GM21825 (cell line): ENCODE data around the gene RDM1.

ENCODE experiments used
- ATAC-seq: cut with Tn5 transposase; IDR thresholded peaks from one replicate; pipeline ENCODE4 v1.9.1; 2021; ENCODE audit warnings: mild to moderate bottlenecking, moderate library complexity; ENCODE audit not compliant: unreplicated experiment

RDM1 gene

DNA sequence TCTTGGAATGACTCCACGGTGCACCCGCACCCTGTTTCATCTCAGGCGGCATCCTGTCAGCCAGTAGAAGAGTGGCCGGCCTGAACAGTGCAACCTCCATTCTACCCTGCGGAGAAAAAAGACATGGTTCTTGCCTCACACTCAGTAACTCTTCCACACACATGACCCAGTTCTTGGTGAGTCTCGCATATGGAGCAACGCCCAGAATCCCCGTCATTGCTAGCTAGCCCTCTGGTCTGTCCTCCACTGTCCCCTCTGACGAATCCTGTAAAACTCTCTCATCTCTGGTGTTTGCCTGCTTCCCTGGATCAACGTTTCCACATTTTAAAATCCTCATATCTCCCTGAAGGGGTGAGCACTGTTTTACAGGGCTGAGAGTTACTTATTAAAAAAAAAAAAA, 4.2 kb upstream of the RDM1 start:
- no peak for ATAC-seq

DNA sequence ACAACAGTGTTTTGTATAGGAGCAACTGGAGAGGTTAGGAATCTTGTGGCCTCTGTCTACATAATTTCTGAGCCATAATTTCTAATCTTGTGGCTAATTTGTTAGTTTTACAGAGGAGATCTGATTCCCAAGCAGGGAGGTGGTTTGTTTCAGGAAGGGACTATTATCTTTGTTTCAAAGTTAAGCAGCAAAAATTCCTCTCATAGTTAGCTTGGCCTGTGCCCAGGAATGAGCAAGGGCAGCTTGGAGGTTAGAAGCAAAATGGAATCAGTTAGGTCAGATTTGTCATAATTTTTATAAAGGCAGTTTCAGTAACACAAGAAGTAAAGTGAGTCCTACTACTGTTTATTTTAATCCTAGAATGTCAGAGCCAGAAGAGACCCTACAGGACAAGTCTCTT, 2.0 kb upstream of the RDM1 start:
- ATAC-seq = no peak

DNA sequence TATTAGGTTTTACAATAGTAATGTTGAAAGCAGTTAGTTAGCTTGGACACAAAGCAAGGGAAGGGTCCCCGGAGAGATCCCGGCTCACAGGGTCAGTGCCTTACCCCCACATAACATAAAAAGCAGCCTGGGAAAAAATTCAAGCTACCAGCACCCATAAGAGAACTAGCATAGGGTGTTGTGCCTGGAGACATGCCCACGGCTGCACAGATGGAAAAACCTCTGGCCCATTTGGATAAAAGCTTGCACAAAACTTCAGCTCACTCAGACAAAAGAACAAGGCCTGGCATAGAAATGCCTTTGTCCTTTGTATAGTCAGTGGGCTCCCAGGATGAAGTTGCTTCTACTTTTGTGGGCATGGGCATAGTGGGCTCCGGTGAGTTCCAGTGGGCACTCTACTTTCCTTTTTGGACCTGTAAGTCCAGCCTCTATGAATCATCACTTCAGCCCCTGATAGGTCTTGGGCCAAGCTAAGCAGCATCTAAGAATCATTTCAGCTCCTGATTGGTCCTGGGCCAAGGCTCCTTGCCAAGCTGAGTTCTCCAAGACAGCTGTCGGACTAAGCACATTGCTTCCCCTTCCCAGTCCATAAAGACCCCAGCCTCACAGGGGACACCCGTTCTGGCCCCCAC, 1.3 kb upstream of the RDM1 start:
- no peak for ATAC-seq

DNA sequence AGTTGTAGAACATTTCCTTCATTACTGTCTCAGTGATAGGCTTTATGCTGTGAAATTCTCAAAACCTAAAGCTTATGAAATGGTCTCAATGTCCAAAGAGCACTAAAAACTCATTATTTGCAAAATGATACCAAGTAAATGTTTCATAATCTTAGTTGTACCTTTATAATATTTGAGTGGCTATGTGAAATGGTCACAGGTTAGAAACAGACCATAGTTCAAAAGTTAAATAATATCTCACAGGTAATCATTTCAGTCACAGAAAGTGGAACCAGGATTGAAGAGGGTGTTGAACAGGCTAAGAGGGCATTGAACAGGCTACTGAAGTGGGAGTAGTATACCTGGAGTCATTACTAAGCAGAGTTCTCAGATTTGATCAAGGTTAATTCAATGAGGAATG, 2.9 kb downstream of the RDM1 start:
- no peak for ATAC-seq

DNA sequence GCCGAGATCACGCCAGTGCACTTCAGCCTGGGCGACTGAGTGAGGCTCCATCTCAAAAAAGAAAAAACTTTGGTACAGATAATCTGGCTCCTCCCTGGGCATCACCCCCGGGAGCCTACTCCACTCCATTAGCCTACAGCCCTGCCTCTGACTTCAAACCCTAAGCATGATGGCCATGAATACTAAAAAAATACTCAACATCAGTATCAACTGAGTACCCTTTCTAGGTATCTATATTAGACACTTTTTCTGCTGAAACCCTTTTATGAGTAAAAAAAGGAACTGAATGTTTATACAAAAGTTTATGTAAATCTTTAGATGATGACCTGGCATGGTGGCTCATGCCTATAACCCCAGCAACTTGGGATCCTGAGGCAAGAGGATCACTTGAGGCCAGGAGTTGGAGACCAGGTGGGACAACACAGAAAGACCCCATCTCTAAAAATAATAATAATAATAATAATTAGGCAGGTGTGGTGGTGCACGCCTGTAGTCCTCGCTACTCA, 6.9 kb downstream of the RDM1 start:
- ATAC-seq = no peak

DNA sequence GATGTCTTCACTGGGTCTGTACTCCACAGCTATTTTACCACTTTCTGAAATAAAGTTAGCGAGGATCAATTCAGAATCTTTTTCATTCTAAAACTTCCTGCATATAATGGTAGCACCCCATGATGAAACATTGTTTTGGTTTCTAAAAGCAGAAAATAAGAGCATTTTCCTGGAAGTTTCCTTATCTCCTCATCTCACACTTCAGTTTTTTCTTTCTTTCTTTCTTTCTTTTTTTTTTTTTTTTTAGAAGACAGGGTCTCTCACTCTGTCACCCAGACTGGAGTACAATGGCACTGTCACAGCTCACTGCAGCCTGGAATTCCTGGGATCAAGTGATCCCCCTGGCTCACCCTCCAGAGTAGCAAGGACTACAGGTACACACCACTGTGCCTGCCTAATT, 10.3 kb downstream of the RDM1 start:
- ATAC-seq = no peak

DNA sequence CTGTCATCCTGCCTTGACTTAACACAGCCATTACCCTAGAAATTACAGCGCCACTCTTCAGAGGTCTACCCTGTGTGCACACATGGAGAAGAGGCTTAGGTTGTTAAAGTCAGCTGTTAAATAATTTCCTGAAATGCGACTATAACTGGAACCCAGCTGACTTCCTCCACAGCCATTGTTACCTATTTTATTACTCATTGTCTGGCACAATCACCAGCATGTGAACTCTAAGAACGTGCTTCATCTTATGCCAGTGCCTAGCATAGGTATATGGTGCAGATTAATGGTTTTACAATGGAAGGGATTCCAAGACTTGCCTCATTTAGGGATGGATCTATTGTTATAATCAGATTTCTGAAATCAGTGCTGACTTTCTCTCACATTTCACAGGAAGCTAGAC, 11.9 kb downstream of the RDM1 start:
- ATAC-seq = no peak

DNA sequence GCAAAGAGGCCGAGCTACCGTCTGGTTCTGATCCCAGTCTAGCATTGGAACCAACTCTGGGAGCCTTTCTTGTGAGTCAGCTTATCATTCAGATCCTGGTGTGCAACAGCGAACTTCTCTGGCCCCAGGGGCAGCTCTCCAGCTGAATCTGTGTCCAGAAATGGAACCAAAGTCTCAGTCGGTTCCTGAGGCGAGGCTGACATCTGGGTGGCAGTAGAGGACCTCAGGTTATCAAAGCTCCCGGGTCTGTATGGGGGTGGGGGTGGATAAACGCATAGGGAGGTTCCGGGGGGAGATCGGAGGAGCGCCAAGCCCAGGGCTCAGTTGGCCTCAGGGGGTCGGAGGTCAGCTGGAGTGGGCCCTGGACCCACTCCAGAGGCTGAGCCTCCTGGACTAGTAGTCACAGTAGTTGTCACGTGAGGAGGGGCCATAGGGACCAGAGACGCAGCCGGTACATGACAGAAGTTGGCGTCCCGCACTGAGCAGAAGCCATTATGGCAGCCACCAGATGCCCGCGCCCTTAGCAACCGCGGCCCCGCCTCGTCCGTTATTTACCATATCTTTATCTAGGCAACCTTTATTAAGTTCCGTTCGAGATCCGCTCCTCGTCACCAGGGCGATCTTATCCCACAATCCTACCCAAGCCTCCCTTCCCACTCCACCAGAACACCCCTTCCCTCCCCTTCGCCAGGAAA, 12.9 kb downstream of the RDM1 start:
- no peak for ATAC-seq

DNA sequence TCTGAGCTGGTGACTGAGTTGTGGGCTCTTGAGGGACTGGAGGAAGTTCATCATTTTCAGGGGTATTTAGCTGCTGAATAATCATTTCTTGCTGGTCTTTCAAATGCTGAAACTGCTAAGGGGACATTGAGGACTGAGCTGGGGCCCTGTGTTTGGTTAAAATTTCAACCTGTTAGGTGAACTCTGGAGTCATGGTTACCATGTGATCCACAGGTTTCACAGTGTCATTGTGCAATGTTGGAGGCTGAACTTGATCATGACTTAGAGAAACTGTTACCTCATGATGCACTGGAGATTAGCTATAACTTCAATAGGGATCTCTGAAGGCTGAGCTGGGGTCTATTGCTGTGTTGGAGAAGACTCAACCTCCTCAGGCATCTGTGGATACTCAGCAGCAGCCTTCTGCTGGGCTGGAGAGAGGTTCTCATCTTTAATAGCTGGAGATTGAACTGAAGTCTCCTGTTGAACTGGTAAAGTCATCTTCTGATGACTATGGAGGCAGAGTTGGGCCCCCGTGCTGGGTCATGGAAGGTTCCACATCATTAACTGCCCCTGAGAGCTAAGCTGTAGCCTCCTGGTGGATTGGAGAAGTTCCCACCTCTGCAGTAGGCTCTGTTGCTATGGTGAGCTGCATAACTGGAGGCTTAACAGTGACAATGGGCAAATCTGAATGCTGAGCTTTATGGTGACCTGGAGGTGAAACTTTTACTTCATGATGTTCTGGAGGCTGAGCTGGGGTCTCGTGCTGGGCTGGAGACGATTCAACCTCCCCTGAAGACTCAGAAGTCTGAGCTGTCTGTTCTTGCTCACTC, 15.2 kb downstream of the RDM1 start:
- no peak for ATAC-seq

DNA sequence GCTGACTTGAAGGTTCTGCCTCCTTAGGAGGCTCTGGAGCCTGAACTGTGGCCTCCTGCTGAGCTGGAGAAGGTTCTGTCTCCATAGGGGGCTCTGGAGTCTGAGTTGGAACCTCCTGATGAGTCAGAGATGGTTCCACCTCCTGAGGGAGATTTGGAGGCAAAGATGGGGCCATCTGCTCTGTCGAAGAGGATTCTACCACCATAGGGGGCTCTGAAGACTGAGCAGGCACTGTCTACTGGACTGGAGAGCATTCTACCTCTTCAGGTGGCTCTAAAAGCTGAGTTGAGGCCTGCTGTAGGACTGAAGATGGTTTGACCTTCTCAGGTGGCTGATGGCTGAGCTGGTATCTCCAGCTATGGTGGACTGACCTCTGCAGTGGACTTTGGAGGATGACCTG, 16.2 kb downstream of the RDM1 start:
- no peak for ATAC-seq

DNA sequence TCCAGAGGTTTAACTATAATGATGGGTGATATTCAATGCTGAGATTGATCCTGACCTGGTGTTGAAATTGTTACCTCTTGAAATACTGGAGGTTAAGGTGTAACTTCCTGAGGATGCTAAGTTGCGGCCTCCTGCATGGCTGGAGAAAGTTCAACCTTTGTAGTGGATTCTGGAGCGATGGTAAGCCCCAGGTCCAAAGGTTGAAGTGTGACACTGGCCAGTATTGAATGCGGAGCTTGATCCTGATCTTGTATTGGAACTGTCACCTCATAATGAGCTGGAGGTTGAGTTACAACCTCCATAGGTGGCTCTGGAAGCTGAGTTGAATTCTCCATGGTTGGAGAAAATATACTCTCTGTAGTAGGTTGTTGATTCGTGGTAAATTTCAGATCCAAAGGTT, 17.0 kb downstream of the RDM1 start:
- ATAC-seq = no peak

DNA sequence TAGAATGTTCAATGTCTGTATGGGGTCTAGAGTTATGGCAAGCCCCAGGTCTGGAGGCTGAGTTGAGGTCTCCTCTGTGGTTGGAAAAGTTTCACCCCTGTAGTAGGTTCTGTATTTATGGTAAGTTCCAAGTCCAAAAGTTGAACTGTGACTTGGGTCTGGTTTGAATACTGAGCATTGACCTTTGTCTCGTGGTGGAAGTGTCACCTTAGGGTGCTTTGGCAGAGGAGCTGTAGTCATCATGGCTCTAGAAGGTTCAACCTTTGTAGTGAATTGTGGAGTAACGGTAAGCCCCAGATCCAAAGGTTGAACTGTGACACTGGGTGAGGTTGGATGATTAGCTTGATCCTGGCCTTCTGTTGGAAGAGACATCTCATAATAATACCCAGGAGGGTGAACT, 17.6 kb downstream of the RDM1 start:
- no peak for ATAC-seq

DNA sequence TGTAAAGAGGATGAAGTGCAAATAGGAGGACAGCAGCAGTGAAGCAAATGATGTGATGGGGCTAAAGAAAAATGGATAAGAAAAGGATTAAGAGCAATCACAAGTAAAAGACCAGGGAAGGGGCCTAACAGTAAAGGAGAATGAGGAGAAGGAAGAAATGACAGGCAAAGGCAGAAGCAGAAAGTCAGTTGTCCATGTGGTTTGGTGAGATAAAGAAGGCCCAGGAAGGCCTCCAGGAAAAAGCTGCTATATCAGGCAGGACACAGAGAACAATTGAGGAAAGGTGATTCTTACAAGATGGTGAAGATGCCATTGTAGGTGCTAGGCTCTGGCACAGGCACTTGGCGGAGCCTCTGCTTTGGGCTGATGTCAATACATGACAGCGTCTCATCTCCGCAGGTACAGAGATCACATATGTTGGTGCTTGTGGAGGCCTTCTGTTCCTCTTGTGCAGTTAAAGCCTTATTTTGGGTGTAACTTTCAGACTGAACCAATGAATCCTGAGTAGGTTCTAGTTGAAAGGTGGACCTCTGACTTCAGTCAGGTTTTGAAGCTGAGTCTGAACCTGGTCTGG, 18.1 kb downstream of the RDM1 start:
- ATAC-seq = no peak

DNA sequence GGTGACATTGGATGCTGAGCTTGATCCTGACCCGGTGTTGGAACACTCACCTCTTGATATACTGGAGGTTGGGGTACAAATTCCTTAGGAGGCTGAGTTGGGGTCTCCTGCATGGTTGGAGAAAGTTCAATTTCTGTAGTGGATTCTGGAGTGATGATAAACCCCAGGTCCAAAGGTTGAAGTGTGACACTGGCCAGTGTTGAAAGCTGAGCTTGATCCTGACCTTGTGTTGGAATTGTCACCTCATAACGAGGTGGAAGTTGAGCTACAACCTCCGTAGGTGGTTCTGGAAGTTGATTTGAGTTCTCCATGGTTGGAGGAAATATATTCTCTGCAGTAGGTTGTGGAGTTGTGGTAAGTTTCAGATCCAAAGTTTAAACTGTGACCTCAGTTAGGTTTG, 21.2 kb downstream of the RDM1 start:
- ATAC-seq = no peak

DNA sequence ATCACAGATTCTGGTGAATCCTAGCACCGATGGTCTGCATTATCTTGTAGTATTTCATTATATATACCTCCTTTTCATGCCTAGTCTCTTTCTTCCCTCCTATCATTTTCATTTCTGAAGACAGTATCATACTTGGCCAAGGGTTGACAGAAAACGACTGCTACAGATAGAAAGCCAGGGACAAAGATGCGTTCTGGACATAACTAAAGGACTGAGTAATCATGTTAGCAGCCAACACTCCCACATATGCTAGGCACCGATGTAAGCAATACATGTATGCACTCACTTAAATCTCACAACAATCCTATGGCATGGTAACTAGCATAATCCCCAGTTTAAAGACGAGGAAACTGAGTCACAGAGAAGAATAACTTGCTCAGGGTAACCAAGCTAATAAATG, 22.9 kb downstream of the RDM1 start:
- ATAC-seq = no peak

DNA sequence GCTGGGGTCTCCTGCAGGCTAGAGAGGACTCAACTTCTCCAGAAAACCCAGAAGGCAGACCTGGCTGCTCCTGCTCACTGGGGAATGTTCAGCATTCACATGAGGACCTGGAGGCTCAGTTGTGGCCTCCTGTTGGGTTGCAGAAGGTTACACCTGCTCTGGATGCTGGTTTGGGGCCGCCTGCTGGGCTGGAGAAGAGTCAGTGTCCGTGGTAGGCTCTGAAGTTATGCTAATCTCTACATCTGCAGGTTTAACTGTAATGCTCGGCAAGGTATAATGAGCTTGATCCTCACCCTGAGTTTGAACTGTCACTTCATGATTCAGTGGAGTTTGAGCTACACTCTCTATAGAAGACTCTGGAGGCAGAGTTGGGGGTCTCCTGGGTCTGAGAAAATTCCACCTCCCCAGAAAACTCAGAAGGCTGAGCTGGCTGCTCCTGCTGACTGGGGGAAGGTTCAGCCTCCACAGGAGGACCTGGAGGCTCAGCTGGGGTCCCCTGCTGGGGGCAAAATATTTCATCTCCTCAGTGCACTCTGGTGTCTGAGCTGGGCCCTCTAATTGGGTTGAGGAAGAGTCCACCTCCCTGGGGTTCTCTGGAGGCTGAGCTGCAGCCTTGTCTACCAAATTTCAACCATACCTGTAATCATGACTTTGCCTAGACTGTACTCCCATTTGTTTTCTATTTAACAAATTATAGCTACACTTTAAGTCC, 23.5 kb downstream of the RDM1 start:
- ATAC-seq = no peak

DNA sequence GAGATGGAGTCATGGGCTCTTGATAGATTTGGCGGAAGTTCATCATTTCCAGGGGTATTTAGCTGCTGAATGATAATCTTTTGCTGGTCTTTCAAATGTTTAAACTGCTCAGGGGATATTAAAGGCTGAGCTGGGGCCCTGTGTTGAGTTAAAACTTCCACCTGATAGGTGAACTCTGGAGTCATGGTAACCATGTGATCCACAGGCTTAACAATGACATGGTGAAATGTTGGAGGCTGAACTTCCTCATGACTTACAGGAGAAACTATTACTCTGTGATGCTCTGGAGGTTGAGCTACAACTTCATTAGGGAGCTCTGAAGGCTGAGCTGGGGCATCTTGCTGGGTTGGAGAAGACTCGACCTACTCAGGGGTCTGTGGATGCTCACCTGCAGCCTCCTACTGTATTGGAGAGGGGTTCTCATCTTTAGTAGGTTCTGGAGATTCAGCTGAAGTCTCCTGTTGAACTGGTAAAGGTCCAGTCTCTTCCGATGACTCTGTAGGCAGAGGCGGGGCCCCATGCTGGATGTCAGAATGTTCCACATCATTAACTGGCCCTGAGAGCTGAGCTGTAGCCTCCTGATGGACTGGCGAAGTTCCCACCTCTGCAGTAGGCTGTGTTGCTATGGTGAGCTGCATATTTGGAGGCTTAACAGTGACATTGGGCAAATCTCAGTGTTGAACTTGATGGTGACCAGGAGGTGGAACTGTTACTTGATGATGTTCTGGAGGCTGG, 24.2 kb downstream of the RDM1 start:
- no peak for ATAC-seq

DNA sequence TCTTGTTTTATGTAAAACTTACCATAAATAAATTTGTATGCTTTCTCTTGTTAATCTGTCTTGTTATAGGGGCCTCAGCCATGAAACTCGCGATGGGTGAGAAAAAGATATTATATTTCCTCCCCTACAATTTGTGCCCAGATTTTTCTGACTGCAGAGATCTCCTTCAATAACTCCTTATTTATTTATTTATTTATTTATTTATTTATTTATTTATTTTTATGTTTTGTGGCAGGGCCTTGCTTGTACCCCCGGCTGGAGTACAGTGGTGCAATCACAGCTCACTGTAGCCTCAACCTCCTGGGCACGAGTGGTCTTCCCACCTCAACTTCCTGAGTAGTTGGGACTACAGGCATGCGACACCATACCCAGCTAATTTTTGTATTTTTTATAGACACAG, 27.1 kb downstream of the RDM1 start:
- no peak for ATAC-seq

DNA sequence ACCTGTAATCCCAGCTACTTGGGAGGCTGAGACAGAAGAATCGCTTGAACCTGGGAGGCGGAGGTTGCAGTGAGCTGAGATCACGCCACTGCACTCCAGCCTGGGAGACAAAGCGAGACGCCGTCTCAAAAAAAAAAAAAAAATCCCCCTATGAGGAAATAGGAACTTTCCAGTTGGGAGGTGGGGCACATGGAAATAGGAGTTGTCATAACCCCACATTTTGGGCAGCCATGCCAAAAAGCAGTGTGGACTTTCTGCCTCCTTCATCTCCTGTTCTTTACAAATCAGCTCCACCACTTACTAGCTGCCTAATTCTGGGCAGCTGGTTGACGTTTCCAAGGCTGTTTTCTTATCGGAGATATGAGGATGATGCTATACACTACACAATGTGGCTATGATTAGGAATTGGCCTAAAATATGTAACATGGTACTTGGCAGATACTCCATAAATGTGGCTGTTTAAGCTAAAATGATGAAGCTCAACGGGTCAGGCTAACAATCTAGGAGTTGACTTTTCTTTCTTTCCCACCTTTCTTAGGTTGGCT, 28.9 kb downstream of the RDM1 start:
- no peak for ATAC-seq
